ENCODE measurements around the gene NOS1AP. TPM values are rescaled to one million over a fixed set of nuclear protein-coding genes. Genes with fewer than 3 reads are reported as not detected.
A peak's percentile ranks its signal among the peaks of the same experiment; 100 is the strongest.

NOS1AP gene
- total and polyA plus RNA-seq, 2 donors (not counting 3 experiments of a cell fraction or from before 2014, with no cell fraction given) = 1.3 to 5.4 TPM

DNA sequence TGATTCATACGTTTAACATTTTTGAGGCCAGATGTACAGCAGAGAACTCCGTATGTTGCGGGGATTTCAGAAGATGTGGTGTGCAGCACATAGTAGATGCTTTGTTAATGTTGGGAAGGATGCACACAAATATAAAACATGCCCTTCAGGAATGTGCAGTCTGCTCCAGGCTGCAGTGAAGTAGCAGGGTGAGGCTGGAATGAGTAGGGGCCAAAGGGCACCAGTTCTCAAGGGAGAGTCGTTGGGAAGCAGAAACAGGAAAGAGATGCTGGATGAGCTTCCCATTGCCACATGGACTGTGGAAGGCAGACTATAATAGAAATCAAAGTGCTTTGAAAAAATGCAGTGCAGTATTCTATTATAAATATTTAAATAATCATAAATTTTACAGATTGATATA, 126.9 kb downstream of the NOS1AP start:
- no peak overlapping the region for H2AFZ ChIP-seq (ENCODE audit: low read depth, low read length)
- no peaks in the 10 kb centered on the region for H3K9me3 ChIP-seq (replicated peaks; ENCODE audit: control insufficient read depth, insufficient read depth, low read length)
- ChIA-PET CTCF (interaction anchor here (0.7 kb wide), 1 partner anchor 17 kb away, joined by 3 read pairs; no protein-coding TSS in a partner anchor), POLR2A (no interaction called here)
- BruUV-seq (replicated peaks) = no TSS peak
- no peak overlapping the region for H3K4me3 ChIP-seq (replicated peaks in 1 of 3; ENCODE audit: insufficient read depth in 1 of 3, low read depth in 1 of 3, low read length in 3 of 3)
- intact Hi-C loops (cut with micrococcal nuclease) = loop anchor here (10.0 kb wide), 1 partner anchor 122 kb away; no protein-coding TSS in a partner anchor
- no peaks in the 10 kb centered on the region for H3K9me1 ChIP-seq (replicated peaks; ENCODE audit: control insufficient read depth, extremely low read depth, insufficient read depth, low read length)
- peaks cover 32% of the 10 kb centered on the region for H3K4me1 ChIP-seq (ENCODE audit: control insufficient read depth, extremely low read depth, insufficient read depth, low read length)
- no peaks in the 10 kb centered on the region for H3K27me3 ChIP-seq (ENCODE audit: control insufficient read depth in 2 of 2, insufficient read depth in 2 of 2, low read length in 2 of 2)
- no peak overlapping the region for H3K9ac ChIP-seq (replicated peaks; ENCODE audit: extremely low read depth, insufficient read depth, low read length)
- no peaks in the 10 kb centered on the region for H3K36me3 ChIP-seq (ENCODE audit: control insufficient read depth in 2 of 2, extremely low read depth in 1 of 2, insufficient read depth in 2 of 2, low read length in 2 of 2)
- no peaks in the 10 kb centered on the region for H3K79me2 ChIP-seq (ENCODE audit: control insufficient read depth, insufficient read depth, low read length)
- TF ChIP-seq POLR2A (IDR thresholded peaks at IDR 0.05; ENCODE audit: low read depth, low read length) (no peak), GATA2 (IDR thresholded peaks at IDR 0.05; ENCODE audit: insufficient read depth, insufficient read length, low read depth, low read length) (no peak), POLR2AphosphoS5 (IDR thresholded peaks at IDR 0.05; ENCODE audit: insufficient read depth, low read depth, low read length) (no peak), JUN (IDR thresholded peaks at IDR 0.05; ENCODE audit: borderline replicate concordance, insufficient read depth, insufficient read length, low read depth) (no peak), EZH2 (IDR thresholded peaks at IDR 0.05; ENCODE audit: borderline replicate concordance, low read depth, low read length, severe bottlenecking) (no peak), FOS (IDR thresholded peaks at IDR 0.05; ENCODE audit: borderline replicate concordance, insufficient read depth, low read length) (no peak), MYC (IDR thresholded peaks at IDR 0.05; ENCODE audit: low read depth, low read length) (no peak)
- TF ChIP-seq, protein P1, sequence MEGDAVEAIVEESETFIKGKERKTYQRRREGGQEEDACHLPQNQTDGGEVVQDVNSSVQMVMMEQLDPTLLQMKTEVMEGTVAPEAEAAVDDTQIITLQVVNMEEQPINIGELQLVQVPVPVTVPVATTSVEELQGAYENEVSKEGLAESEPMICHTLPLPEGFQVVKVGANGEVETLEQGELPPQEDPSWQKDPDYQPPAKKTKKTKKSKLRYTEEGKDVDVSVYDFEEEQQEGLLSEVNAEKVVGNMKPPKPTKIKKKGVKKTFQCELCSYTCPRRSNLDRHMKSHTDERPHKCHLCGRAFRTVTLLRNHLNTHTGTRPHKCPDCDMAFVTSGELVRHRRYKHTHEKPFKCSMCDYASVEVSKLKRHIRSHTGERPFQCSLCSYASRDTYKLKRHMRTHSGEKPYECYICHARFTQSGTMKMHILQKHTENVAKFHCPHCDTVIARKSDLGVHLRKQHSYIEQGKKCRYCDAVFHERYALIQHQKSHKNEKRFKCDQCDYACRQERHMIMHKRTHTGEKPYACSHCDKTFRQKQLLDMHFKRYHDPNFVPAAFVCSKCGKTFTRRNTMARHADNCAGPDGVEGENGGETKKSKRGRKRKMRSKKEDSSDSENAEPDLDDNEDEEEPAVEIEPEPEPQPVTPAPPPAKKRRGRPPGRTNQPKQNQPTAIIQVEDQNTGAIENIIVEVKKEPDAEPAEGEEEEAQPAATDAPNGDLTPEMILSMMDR (IDR thresholded peaks at IDR 0.05; ENCODE audit: extremely low read depth in 1 of 2, insufficient read depth in 1 of 2, low read depth in 1 of 2, low read length in 2 of 2) = no peak
- TF ChIP-seq, protein P2, sequence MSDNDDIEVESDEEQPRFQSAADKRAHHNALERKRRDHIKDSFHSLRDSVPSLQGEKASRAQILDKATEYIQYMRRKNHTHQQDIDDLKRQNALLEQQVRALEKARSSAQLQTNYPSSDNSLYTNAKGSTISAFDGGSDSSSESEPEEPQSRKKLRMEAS (IDR thresholded peaks at IDR 0.05; ENCODE audit: insufficient read depth, insufficient read length) = no peak
- DNase-seq (ENCODE audit: low read depth, low spot score) = peak; percentile 27
- no peak overlapping the region for H3K4me2 ChIP-seq (ENCODE audit: insufficient read depth, low read length)
- dilution Hi-C loops (cut with MboI; ENCODE audit: extremely low pct_ligation_motif_present, low sequenced_read_pairs) = no loop called here
- no peaks in the 10 kb centered on the region for H4K20me1 ChIP-seq (replicated peaks; ENCODE audit: control insufficient read depth, extremely low read depth, insufficient read depth, low read length)
- H3K27ac ChIP-seq (ENCODE audit: insufficient read depth, low read depth, low read length) = no peak overlapping the region
- no peak for FAIRE-seq
